ENCODE data around the gene PAFAH1B1.
A peak's percentile ranks its signal among the peaks of the same experiment; 100 is the strongest.

PAFAH1B1 gene

GRCh38 chr17:2704890-2705248, 111.4 kb downstream of the PAFAH1B1 start:
- no peaks in the 10 kb centered on the region for H3K27me3 ChIP-seq (ENCODE audit: insufficient read depth, low read depth, severe bottlenecking)
- no peak for DNase-seq
- no peak overlapping the region for H3K27ac ChIP-seq
- H3K36me3 ChIP-seq: peaks cover 44% of the 10 kb centered on the region
- no peaks in the 10 kb centered on the region for H3K9me3 ChIP-seq (ENCODE audit: severe bottlenecking)
- H3K4me3 ChIP-seq (ENCODE audit: low read depth, low read length): no peak overlapping the region
- TF ChIP-seq CTCF (IDR thresholded peaks at IDR 0.05; ENCODE audit: low read depth, low read length): no peak

GRCh38 chr17:2705263-2705662, 111.8 kb downstream of the PAFAH1B1 start:
- Histone ChIP-seq H3K27me3 (ENCODE audit: insufficient read depth, low read depth, severe bottlenecking) (no peaks in the 10 kb centered on the region), H3K27ac (no peak overlapping the region), H3K36me3 (peaks cover 40% of the 10 kb centered on the region), H3K9me3 (ENCODE audit: severe bottlenecking) (no peaks in the 10 kb centered on the region), H3K4me3 (ENCODE audit: low read depth, low read length) (no peak overlapping the region)
- no peak for TF ChIP-seq CTCF (IDR thresholded peaks at IDR 0.05; ENCODE audit: low read depth, low read length)
- DNase-seq: no peak

- no peak for DNase-seq
- H3K36me3 ChIP-seq: peaks cover 32% of the 10 kb centered on the region
- H3K9me3 ChIP-seq (ENCODE audit: severe bottlenecking): no peaks in the 10 kb centered on the region
- no peaks in the 10 kb centered on the region for H3K27me3 ChIP-seq (ENCODE audit: insufficient read depth, low read depth, severe bottlenecking)
- H3K4me3 ChIP-seq (ENCODE audit: low read depth, low read length): no peak overlapping the region
- H3K27ac ChIP-seq: no peak overlapping the region
- TF ChIP-seq CTCF (IDR thresholded peaks at IDR 0.05; ENCODE audit: low read depth, low read length): no peak
Measured at GRCh38 chr17:2705888-2706795, 112.7 kb downstream of the PAFAH1B1 start.

- no peaks in the 10 kb centered on the region for H3K9me3 ChIP-seq (ENCODE audit: severe bottlenecking)
- no peak overlapping the region for H3K4me3 ChIP-seq (ENCODE audit: low read depth, low read length)
- peaks cover 23% of the 10 kb centered on the region for H3K36me3 ChIP-seq
- H3K27ac ChIP-seq: no peak overlapping the region; the same call in 1 of the 2 replicates
- DNase-seq: no peak
- no peak for TF ChIP-seq CTCF (IDR thresholded peaks at IDR 0.05; ENCODE audit: low read depth, low read length)
- no peaks in the 10 kb centered on the region for H3K27me3 ChIP-seq (ENCODE audit: insufficient read depth, low read depth, severe bottlenecking)
Measured at GRCh38 chr17:2706911-2707510, 113.6 kb downstream of the PAFAH1B1 start.

GRCh38 chr17:2707721-2708584, 114.5 kb downstream of the PAFAH1B1 start:
- Histone ChIP-seq H3K36me3 (peaks cover 16% of the 10 kb centered on the region), H3K9me3 (ENCODE audit: severe bottlenecking) (no peaks in the 10 kb centered on the region), H3K27ac (peak overlapping the region; percentile 34; the same call in 1 of the 2 replicates), H3K27me3 (ENCODE audit: insufficient read depth, low read depth, severe bottlenecking) (no peaks in the 10 kb centered on the region), H3K4me3 (ENCODE audit: low read depth, low read length) (no peak overlapping the region)
- peak; percentile 77 for DNase-seq
- peak; percentile 85 for TF ChIP-seq CTCF (IDR thresholded peaks at IDR 0.05; ENCODE audit: low read depth, low read length)

Measured in WERI-Rb-1 (cell line).